Choroid plexus epithelial cell (primary cell): ENCODE measurements around the gene NOXO1.

ENCODE experiments used
- DNase-seq: peaks from one replicate; pipeline ENCODE4 v3.0.0-alpha.2; 2010; ENCODE audit warnings: low read depth
- H3K4me3 ChIP-seq: 2 replicates; pipeline ENCODE4 v1.5.1; 2011; ENCODE audit warnings: low read depth, mild to moderate bottlenecking, control low read depth, low read length, moderate library complexity
- TF ChIP-seq, protein P1 (sequence below): conservative IDR thresholded peaks from 2 replicates; pipeline ENCODE4 v1.5.1; 2011; ENCODE audit warnings: low read depth, mild to moderate bottlenecking, control low read depth, inconsistent platforms, low read length, moderate library complexity

Gene NOXO1

DNA sequence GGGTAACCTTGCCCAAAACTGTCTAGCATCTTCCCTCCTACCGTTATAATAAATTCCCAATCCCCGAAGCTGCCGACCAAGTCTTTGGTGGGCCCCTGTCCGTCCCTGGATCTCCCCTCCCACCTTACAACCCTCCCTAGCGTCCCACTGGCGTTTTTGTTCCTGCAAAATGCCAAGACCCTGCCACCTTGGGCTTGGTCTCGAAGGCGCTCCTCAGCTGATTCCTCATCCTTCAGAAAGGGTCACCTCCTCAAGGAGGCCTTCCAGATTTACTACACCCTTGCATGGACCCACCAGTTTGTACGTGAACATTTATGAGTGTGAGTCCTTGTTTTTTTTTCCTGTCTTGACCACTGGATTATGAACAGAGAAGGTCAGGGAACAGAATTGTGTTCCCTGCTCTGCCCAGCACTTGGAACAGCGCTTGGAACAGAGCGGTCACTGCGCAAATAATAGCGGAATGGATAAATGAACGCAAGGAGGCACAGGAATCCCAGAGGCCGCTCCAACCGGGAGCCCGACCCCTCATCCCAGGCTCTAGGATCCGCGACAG is 1.8 kb upstream of the NOXO1 start:
- H3K4me3 ChIP-seq: peak overlapping the region; percentile 67
- TF ChIP-seq, protein P1, sequence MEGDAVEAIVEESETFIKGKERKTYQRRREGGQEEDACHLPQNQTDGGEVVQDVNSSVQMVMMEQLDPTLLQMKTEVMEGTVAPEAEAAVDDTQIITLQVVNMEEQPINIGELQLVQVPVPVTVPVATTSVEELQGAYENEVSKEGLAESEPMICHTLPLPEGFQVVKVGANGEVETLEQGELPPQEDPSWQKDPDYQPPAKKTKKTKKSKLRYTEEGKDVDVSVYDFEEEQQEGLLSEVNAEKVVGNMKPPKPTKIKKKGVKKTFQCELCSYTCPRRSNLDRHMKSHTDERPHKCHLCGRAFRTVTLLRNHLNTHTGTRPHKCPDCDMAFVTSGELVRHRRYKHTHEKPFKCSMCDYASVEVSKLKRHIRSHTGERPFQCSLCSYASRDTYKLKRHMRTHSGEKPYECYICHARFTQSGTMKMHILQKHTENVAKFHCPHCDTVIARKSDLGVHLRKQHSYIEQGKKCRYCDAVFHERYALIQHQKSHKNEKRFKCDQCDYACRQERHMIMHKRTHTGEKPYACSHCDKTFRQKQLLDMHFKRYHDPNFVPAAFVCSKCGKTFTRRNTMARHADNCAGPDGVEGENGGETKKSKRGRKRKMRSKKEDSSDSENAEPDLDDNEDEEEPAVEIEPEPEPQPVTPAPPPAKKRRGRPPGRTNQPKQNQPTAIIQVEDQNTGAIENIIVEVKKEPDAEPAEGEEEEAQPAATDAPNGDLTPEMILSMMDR: peak; percentile 16

DNA sequence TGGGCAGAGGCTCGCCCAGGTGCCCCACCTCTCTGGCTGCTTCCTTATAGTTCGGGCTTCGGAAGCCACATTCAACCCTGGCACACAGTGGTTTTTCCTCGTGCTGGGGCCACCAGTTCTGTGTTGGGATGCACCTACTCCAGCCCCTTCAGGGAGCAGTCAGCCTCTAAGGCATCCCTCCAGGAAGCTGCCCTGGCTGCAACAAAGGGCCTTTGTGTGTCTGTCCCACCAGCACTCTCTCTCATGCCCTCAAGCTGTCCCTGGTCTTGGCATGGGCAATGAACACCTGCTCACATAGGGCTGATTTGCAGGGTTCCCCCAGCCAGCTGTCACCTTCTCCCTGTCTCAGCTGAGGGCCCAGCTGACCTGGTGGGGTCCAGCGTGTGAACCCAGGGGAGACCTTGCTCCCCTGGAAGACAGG is 754 bp upstream of the NOXO1 start:
- no peak for DNase-seq
- TF ChIP-seq, protein P1: no peak
- no peak overlapping the region for H3K4me3 ChIP-seq

More for the DNA sequence above, 1.8 kb upstream of the NOXO1 start:
- DNase-seq: peak; percentile 30

DNA sequence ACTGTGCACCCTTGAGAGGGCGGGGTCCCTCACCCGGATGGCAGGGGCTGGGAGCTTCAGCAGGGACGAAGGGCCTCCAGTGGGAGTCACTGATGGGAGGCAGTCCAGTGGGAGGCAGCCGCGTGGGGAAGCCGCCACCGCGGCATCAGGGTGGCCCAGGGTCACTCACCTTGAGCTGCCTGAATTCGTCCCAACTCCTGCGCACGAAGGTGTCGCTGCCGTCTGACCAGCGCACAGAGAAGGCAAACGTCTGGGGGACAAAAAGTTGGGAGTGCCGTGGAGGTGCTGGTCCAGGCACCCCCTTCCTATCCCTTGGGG is 540 bp downstream of the NOXO1 start:
- TF ChIP-seq, protein P1: no peak
- no peak for DNase-seq
- H3K4me3 ChIP-seq: no peak overlapping the region

DNA sequence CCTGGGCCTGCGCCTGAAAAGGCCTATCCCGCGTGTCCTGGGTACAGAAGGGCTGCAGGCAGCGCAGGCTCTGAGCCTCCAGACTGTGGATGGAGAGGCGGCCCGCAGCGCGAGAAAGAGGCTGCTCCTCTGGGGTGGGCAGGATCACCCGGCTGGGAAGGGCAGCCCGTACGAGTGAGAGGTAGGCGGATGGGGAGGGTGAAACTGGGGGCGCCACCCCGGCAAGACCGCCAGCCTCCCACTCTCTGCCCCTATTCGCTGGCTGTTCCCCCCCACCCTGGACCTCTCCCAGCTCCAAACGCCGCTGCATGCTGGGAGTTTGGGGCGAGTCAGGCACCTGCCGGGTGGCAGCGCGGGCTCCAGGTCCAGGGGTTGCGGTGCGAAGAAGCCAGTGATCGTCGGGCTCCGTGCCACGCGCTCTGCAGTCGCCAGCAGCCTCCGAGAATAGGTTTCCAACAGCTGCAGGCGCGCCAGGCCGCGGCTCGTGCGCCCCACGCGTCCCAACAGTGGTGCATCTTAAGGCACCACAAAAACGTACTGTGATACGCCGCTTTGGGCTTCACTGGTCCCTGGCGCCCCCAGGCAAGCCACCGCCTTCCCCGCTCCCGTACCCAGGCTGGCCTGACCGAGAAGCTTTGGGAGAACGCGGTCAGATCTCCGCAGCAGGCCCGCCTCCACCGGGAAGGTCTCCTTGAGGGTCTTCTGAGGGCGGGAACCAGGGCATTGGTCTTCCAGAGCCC is 1.1 kb downstream of the NOXO1 start:
- DNase-seq: no peak
- TF ChIP-seq, protein P1: no peak
- no peak overlapping the region for H3K4me3 ChIP-seq

DNA sequence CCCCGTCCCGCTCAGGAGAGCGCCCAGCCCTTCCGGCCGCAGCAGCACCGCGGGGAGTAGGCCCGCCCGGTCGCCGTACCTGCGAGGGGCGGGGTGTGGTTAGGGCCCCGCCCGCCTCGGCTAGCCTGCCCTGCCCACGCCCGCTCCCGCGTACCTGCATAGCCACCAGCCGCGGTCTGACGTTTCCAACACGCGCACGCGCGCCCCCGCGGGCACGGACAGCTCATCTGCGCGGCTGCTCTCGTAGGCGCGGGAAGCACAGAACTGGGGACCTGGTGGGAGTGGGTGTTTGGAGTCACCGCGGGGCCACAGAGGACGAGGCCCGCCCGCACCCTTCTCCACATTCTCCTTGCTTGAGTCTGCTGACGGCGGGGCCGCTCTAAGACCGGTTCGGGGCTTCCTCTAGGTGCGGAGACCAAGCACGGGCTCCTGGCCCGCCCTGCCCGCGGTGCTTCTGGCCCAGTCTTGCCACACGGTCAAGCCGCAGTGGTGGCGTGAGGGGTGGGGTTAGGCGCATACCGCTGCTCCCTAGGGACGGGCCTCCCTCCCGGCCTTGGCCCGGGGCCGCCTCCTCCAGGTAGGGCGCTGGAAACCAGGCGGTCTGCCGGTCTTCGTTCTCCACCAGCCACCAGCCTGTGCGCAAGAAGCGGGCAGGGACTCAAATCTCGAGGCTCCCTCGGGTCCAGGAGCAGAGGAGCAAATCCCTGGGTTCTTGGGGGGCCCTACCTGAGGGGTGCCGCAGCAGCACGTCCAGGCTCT is 1.8 kb downstream of the NOXO1 start:
- H3K4me3 ChIP-seq: no peak overlapping the region
- DNase-seq: no peak
- TF ChIP-seq, protein P1: no peak

DNA sequence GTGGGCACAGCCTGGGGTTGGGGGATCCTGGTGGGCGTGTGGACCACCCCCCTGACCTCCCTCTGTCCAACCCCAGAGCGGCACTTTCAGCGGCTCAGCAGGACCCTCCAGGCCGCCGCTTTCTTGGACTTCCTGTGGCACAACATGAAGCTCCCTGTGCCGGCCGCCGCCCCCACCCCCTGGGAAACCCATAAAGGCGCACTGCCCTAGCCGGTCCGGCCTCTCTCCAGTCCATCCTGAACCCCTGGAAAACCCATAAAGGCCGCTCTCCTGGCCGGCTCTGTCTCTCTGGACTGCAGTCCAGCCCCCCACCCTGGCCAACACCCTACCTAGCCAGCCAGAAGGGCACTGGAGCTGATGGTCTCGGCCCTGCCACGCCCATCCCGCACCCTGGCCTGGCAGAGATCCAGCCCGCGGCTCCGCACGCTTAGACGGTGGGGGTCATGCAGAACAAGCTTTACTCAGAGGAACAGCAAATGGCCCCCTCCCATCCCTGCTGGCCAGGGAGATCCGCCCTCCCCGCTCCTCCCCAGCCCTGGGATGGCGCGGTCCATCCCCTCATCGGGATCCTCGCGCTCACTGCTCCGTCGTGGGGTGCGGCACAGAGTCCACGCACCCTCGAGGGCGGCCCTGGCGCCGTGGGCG is 2.7 kb downstream of the NOXO1 start:
- H3K4me3 ChIP-seq: no peak overlapping the region
- DNase-seq: no peak
- TF ChIP-seq, protein P1: no peak
